GM18870 (cell line): Measurements from ENCODE around the gene MCRIP2.
"Not testable (repeated sequence)": the region's sequence is repeated elsewhere in the genome, so short reads cannot be mapped to it uniquely, and the experiment has no call there.

Experiments used
- ATAC-seq: cut with Tn5 transposase; IDR thresholded peaks from one replicate; pipeline ENCODE4 v1.9.1; 2021; ENCODE audit warnings: moderate library complexity; ENCODE audit not compliant: unreplicated experiment

MCRIP2 gene, protein sequence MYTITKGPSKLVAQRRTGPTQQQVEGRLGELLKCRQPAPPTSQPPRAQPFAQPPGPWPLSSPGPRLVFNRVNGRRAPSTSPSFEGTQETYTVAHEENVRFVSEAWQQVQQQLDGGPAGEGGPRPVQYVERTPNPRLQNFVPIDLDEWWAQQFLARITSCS

DNA sequence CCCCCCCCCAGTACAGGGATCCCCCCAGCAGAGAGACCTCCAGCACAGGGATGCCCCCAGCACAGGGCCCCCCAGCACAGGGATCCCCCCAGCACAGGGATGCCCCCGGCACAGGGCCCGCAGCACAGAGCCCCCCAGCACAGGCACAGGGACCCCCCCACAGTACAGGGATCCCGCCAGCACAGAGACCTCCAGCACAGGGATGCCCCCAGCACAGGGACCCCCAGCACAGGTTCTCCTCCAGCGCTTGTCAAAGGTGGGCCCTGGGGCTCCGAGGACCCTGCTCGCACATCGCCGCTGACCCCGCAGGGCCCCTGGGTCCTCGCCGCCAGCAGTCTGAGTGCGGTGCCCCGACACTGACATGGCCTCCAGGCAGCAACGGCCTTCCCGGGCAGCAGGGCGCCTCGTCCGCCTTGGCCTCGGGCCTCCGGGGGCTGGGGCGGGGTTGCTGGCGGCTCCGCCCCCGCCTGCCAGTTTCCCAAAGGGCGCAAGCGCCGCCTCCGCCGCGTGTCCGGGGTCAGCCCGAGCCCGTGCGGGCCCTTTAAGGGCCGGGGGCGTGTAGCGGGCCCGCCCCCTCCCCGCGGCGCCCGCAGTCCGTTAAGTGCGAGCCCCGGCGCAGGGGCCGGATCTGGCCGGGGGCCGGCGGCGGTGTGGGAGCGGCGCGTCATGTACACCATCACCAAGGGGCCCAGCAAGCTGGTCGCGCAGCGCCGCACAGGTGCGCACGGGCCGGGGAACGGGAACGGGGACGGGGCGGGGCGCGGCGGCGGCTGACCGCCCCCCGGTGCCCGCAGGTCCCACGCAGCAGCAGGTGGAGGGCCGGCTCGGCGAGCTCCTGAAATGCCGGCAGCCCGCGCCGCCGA lies at the start of gene MCRIP2:
Gene MCRIP2 (plus strand): TSS at position 503 of the 863 bp plus-strand sequence. CDS start 164 bp downstream, at position 667.
- ATAC-seq: no peak

DNA sequence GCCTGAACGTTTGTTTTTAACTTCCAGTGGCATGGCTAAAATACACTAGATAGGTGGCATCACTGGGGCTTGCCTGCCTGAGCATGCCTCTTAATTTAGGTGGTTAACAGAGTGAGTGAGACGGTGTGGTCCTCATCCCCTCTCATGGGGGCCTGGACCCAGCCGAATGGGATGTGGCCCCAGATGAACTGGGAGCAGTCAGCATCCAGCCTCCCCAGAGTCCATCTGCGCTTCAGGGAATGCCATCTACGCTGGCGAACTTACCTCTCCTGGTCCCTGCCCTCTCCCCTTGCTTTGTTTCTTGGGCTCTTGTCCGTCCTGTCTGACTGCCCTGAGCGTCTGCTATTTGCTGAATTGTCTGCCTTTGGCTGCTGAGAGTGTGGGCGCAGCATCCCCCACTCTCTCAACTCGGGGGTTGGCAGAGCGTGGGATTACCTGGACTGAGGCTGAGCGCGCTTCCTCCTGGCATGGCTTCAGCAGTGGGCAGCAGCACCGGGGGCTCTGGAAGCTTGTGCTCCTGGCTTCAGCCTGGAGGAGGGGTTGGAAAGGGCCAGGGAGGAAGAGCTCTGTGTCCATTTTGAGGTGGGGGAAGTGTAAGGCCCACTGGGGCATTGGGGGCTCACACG lies 49.6 kb upstream of the MCRIP2 start:
- ATAC-seq: no peak

DNA sequence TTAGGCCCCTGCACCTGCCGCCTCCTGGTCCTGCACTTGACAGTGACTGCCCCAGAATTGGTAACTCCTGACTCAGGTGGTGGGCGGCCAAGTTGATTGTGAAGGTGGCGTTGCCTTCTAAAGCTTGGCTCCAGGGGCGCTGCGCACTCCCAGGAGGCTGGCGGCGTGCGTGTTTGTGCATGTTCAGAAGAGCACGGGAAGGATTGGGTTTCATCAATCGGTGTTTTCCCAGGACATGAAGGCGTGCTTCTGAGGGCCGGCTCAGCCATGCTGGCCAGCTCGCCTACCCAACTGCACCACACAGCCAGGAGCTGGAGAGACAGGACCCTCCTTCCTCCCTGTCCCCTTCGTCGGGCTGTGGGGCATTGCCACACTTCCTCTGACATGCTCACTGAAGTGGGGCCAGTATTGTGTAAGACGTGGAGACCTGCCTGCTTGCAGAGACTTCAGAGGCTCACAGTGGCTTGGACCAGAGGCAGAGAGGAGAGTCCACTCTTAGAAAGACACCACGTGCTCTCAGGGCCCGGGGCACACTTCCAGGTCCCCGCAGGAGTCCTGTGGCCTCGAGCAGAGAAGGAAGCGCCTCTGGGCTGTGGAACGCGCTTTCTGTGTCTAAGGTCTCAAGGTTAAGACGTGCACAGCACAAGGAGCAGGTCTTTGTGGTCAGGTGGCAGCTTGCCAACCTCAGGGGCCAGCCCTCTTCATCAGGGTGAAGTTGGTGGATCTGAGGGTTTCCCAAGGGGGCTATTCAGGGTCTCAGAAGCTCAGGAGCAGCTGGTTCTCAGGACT lies 48.9 kb upstream of the MCRIP2 start:
- no peak for ATAC-seq

- no peak for ATAC-seq
Measured at GRCh38 chr16:593406-593805, 48.2 kb upstream of the MCRIP2 start.

- no peak for ATAC-seq
Measured at GRCh38 chr16:593807-594206, 47.8 kb upstream of the MCRIP2 start.

GRCh38 chr16:595094-595528 lies 46.5 kb upstream of the MCRIP2 start:
- ATAC-seq: no peak

DNA sequence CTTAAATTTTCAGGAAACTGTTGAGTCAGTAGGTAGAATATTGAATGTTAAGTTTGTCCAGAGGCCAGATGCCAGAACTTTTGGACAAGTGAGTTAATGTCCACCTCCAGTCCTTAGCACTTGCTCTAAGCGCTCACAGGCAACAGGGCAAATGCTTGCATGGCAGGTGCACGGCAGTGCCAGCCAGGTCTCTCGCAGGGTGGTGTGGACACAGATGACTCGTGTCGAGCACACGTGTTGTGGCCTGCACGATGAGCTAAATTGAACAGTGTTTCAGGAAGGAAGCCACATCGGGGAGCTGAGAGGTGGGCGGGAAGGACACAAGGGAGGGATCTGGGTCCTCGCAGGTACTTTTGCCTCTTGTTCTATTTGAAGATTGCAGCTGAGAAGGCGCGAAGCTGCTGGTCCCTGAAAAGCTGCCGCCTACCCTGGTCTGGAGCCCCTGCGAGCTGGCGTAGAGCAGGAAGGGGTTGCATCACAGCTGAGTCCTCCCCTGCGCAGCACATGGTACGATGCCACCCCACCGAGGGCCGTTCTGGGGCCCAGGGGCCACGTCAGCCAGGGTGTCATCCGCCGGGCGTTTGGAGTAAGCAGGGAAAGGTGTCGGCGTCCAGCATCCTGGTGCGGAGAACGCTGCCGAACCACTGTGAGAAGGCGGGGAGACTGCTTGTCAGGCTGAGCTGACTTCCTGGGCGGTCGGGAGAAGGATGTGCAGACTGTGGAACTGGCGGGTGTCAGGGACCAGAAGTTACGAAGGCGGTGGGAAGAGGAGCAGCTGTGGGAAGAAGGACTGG lies 45.5 kb upstream of the MCRIP2 start:
- no peak for ATAC-seq

GRCh38 chr16:596736-597060 lies 44.9 kb upstream of the MCRIP2 start:
- ATAC-seq: no peak

DNA sequence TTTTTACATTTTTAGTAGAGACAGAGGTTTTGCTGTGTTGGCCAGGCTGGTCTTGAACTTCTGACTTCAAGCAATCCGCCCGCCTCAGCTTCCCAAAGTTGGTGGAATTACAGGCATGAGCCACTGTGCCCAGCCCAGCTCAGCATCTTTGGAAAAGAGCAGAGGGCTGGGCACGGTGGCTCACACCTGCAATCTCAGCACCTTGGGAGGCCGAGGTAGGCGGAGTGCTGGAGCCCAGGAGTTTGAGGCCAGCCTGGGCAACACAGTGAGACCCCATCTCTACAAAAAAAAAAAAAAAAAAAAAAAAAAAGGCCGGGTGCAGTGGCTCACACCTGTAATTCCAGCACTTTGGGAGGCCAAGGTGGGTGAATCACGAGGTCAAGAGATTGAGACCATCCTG lies 44.0 kb upstream of the MCRIP2 start:
- ATAC-seq: not testable (repeated sequence)

DNA sequence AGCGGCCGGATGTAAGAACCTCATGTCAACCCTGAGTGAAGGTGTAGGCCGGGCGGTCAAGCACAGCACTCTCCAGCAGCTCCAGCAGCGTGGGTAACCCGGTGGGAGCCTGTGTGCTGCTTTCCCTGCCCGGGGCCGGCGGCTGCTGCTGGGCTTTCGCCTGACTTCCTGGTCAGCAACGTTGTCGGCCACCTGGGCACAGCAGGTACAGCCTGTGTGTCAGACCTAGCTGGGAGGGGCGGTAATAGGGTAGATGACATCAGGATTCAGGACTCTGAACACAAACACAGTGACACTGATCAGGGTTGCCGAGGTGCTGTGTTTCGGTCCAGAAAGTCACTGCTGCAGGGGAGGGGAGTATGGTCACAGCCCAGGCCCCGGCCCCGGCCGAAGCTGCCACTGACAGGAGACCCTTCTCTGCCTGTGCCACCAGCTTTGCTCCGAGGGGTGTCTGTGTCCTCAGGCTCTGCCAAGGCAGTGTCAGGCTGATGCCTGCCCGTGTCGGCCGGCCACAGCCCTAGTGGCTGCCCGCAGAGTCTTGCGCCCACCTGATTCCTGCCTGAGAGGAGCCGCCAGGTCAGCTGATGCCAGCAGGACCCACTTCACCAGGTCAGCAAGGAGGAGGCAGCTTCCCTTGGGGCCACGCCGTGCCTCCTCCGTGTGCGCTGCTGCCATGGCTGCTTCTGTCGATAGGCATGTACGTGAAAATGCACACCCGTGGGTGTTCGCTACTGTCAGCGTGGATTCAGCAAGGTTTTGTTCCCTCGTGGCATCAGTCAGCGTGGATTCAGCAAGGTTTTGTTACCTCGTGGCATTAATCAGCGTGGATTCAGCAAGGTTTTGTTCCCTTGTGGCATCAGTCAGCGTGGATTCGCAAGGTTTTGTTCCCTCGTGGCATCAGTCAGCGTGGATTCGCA lies 42.5 kb upstream of the MCRIP2 start:
- ATAC-seq: no peak

GRCh38 chr16:600781-601180 lies 40.8 kb upstream of the MCRIP2 start:
- no peak for ATAC-seq

- ATAC-seq: no peak
Measured at GRCh38 chr16:603933-604332, 37.7 kb upstream of the MCRIP2 start.

- ATAC-seq: no peak
Measured at GRCh38 chr16:606656-607307, 34.8 kb upstream of the MCRIP2 start.

GRCh38 chr16:608019-608418 lies 33.6 kb upstream of the MCRIP2 start:
- ATAC-seq: no peak

DNA sequence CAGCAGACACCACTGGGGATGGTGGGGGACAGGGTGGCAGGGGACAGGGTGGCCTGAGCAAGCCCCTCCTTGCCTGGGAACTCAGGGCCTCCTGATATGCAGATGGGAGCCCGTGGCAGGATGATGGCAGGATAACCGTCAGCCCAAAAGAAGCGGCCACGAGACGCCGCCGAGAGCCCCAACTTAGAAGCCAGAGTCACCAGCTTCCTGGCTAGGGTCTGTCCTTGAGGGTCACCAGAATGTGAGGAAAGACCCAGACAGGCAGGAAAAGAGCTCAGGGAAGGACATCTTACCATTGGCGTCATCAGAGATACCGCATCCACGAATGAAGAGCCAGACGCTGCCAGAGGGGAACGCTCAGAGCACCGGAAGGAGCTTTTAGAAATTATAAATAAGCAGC lies 32.3 kb upstream of the MCRIP2 start:
- ATAC-seq: no peak

- no peak for ATAC-seq
Measured at GRCh38 chr16:609984-610383, 31.6 kb upstream of the MCRIP2 start.

DNA sequence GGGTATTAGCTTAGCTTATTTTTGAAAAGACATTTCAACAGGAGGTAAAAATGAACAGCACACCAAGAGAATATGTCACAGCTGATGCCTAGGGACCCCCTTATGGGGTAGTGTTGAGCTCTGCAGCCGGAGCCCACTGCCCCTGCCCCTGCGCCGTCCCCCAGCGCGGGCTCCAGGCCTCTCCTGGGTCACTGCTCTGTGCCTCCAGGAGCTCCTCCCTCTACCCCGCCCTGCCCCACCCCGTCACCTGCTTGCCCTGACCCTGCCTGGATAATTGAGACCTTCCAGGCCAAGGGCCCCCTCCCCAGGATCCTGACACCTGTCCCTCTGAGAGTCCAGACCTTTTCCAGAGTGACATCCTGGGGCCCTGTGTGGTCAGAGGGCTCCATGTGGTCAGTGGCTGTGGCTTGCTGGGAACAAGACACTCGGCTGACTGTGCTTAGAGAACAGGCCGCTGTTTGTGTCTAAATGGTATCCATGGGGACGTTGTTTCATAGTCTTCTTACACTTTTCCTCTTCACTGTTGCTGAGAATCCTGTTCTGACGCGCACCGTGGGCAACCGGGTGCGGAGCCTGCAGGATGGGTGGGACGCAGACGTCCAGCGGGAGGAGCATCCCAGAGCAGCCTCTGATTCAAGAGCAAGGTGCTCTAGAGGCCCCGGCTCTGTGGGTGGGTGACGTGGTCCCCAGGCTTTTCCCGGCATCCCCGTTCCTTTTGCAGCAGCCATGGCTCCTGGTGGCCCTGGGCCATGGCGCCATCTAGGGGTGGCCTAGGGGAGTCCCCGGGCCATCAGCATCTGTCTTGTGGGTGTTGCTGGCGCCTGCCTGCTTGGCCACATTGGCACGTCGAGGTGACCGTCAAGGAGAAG lies 30.9 kb upstream of the MCRIP2 start:
- no peak for ATAC-seq

DNA sequence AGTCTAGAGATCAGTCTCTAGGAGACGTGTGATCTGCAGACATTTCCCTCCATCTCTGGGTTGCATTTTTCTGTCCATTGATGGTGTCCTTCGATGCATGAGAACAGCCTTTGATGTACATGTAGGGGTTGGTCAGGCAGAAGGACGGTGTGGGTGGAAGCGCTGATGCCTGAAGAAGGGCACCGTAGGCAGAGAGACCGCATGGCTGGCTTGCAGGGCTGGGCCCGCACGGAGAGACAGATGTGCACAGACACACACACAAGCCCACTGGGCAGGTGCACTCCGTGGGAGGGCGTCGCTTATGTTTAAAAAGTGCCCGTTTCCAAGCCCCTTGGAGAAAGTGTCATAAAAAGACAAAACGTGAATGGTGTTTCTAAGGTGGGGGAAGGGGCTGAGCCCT lies 26.5 kb upstream of the MCRIP2 start:
- ATAC-seq: no peak
